Measurements from ENCODE around the gene INPP5A. TPM values are rescaled to one million over a fixed set of nuclear protein-coding genes. Genes with fewer than 3 reads are reported as not detected.

Gene INPP5A
- total RNA-seq, 1 donor from 2014 or later = 14.2 TPM

- H3K27ac Mint-ChIP-seq = no peak overlapping the region
- Histone ChIP-seq H3K79me2 (ENCODE audit: low read depth) (no peaks in the 10 kb centered on the region), H3K4me3 (no peak overlapping the region), H3K4me1 (no peaks in the 10 kb centered on the region), H3K9ac (no peak overlapping the region), H3K4me2 (no peak overlapping the region), H4K20me1 (ENCODE audit: low read depth) (peaks cover 5% of the 10 kb centered on the region), H3F3A (ENCODE audit: low read depth) (peaks cover 6% of the 10 kb centered on the region), H2AFZ (replicated peaks) (no peak overlapping the region), H3K27ac (no peak overlapping the region), H3K36me3 (no peaks in the 10 kb centered on the region), H3K9me3 (ENCODE audit: low read depth) (no peaks in the 10 kb centered on the region), H3K27me3 (no peaks in the 10 kb centered on the region)
- no peak for DNase-seq (ENCODE audit: low spot score)
- peaks cover 17% of the 10 kb centered on the region for H3K4me1 Mint-ChIP-seq
- peaks cover 17% of the 10 kb centered on the region for H3K27me3 Mint-ChIP-seq (ENCODE audit: insufficient read depth, low read depth)
- peaks cover 5% of the 10 kb centered on the region for H3K36me3 Mint-ChIP-seq
- H3K4me3 Mint-ChIP-seq = no peak overlapping the region
- peaks cover 3% of the 10 kb centered on the region for H3K9me3 Mint-ChIP-seq
- no peak for TF ChIP-seq EZH2phosphoT487 (IDR thresholded peaks at IDR 0.05)
- no peak for TF ChIP-seq CTCF (IDR thresholded peaks at IDR 0.05)
- no peak for TF ChIP-seq EZH2 (IDR thresholded peaks at IDR 0.05)
These were observed 146.7 kb downstream of the INPP5A start for GRCh38 chr10:132684164-132684891.

GRCh38 chr10:132685101-132685891 is 147.7 kb downstream of the INPP5A start:
- H3K9me3 ChIP-seq (ENCODE audit: low read depth) = no peaks in the 10 kb centered on the region
- H3K4me3 ChIP-seq = no peak overlapping the region
- H3K79me2 ChIP-seq (ENCODE audit: low read depth) = no peaks in the 10 kb centered on the region
- H4K20me1 ChIP-seq (ENCODE audit: low read depth) = peaks cover 5% of the 10 kb centered on the region
- Mint-ChIP-seq H3K27ac (no peak overlapping the region), H3K36me3 (no peaks in the 10 kb centered on the region), H3K4me1 (peaks cover 17% of the 10 kb centered on the region), H3K4me3 (no peak overlapping the region), H3K27me3 (ENCODE audit: insufficient read depth, low read depth) (peaks cover 11% of the 10 kb centered on the region), H3K9me3 (peaks cover 3% of the 10 kb centered on the region)
- no peak overlapping the region for H3K9ac ChIP-seq
- H3K27ac ChIP-seq = no peak overlapping the region
- TF ChIP-seq EZH2phosphoT487 (IDR thresholded peaks at IDR 0.05) (no peak), EZH2 (IDR thresholded peaks at IDR 0.05) (no peak), CTCF (IDR thresholded peaks at IDR 0.05) (no peak)
- H3K27me3 ChIP-seq = no peaks in the 10 kb centered on the region
- peaks cover 6% of the 10 kb centered on the region for H3F3A ChIP-seq (ENCODE audit: low read depth)
- no peaks in the 10 kb centered on the region for H3K4me1 ChIP-seq
- H3K36me3 ChIP-seq = no peaks in the 10 kb centered on the region
- peak; percentile 20 for DNase-seq (ENCODE audit: low spot score)
- no peak overlapping the region for H2AFZ ChIP-seq (replicated peaks)
- no peak overlapping the region for H3K4me2 ChIP-seq

- no peaks in the 10 kb centered on the region for H3K36me3 ChIP-seq
- Mint-ChIP-seq H3K36me3 (peaks cover 4% of the 10 kb centered on the region), H3K4me3 (no peak overlapping the region), H3K9me3 (peaks cover 3% of the 10 kb centered on the region), H3K27me3 (ENCODE audit: insufficient read depth, low read depth) (peaks cover 11% of the 10 kb centered on the region), H3K4me1 (peaks cover 17% of the 10 kb centered on the region), H3K27ac (no peak overlapping the region)
- H3K79me2 ChIP-seq (ENCODE audit: low read depth) = no peaks in the 10 kb centered on the region
- H3K27ac ChIP-seq = no peak overlapping the region
- H3K27me3 ChIP-seq = no peaks in the 10 kb centered on the region
- peaks cover 5% of the 10 kb centered on the region for H4K20me1 ChIP-seq (ENCODE audit: low read depth)
- no peaks in the 10 kb centered on the region for H3K9me3 ChIP-seq (ENCODE audit: low read depth)
- H2AFZ ChIP-seq (replicated peaks) = no peak overlapping the region
- TF ChIP-seq EZH2 (IDR thresholded peaks at IDR 0.05) (no peak), EZH2phosphoT487 (IDR thresholded peaks at IDR 0.05) (no peak), CTCF (IDR thresholded peaks at IDR 0.05) (no peak)
- no peak for DNase-seq (ENCODE audit: low spot score)
- H3K4me3 ChIP-seq = no peak overlapping the region
- no peak overlapping the region for H3K4me2 ChIP-seq
- no peak overlapping the region for H3K9ac ChIP-seq
- H3F3A ChIP-seq (ENCODE audit: low read depth) = peaks cover 6% of the 10 kb centered on the region
- H3K4me1 ChIP-seq = no peaks in the 10 kb centered on the region
These were observed 148.5 kb downstream of the INPP5A start for GRCh38 chr10:132685921-132686680.
